GM19455 (cell line): Measurements from ENCODE around the gene ALCAM.

Source experiments
- ATAC-seq: cut with Tn5 transposase; IDR thresholded peaks from one replicate; pipeline ENCODE4 v1.9.1; 2021; ENCODE audit not compliant: unreplicated experiment

ALCAM gene

DNA sequence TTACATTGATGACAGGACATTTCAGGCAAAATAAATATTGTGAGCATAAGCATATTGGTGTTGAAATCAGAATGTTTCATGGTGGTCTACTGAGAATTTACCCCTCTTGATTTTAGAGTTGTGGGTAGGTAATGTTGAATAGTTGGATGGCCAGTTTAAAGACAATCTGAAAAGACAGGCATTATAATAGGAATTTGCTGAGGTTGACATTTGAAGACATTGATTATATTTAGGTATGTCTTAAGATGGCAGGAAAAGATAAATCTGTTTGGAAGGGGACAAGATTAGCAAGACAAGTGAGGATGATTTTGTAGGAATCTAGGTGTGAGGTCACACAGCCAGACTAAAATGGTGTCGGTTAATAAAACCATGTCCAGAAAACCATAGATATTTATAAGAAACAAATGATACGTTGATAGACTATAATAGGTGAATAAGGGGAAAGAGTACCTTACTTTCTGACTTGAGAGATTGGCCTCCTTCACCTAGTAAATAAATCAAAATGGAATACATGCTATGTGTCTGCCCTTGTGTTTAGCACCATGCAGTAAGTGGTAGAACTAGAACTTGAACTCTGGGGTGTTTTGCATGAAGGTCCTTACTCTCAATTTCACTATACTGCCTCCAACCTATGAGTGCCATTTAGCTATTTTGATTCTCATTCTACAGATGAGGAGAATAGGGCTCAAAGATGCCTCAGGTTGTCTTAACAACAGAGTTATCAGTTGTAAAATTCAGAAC, 57.9 kb downstream of the ALCAM start:
- ATAC-seq, result no peak

DNA sequence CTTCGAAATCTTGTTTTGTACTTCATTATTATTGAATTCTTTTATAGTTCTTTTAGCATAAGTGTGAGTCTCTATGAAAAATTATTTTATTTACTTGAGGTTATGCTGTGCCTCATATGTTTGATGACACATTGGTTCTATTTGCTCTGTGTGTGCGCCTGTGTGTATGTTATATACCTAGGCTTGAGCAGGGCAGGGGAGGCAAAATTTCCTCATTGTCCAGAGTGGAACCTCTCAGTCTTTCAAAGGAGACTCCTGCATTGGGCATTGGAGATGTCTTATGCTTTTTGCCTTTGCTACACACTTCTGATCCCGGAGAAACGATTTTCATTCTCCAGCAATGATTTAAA, 58.4 kb downstream of the ALCAM start:
- ATAC-seq, result no peak

DNA sequence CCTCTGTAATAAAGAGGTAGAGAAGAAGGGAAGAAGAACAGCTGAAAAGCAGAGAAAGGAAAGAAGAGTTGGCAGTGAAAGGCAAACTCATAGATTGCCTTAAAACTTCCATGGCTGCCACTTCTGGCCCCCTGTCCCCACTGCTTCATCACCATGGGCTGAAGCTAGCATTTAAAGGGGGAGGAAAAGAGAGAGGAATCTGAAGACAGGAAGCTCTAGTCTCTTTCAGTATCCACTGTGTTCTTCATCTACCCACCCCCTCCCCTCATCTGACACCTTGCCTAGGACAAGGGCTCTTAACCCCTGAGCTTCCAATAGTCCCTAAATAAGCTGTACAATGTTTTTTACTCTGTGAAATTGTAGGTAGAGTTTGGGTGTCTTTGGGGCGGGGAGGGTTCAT, 60.6 kb downstream of the ALCAM start:
- ATAC-seq, result no peak

DNA sequence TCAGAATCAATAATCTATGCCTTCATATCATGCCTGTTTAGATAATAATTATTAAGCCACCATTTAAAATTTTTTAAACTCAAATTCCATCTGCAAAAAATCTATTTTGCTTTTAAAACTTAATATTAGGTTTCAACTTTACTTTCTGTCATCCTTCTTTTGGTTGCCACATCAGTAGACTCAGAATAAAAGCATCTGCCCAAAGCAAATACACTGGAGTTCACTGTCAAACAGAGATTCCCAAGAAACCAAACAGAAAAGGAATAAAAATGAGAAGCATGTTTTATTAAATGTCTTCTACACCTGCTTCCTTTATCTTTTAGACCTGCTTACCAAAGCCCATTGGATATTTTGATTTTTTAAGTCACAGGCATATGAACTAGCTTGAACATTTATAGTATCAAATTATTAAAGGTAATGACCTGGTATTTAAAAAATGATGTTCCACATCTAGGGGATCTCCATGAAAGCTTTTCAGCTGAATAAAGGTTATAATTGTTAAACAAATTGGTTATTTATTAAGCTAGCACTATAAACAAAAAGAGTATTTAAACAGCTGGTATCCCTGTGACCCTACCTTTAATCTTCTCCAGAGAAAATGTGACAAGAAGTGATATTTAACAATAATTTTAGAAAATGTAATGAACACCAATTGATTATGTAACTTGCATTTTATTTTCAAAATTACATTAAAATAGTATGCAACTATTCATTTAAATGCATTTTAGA, 62.5 kb downstream of the ALCAM start:
- ATAC-seq, result no peak

DNA sequence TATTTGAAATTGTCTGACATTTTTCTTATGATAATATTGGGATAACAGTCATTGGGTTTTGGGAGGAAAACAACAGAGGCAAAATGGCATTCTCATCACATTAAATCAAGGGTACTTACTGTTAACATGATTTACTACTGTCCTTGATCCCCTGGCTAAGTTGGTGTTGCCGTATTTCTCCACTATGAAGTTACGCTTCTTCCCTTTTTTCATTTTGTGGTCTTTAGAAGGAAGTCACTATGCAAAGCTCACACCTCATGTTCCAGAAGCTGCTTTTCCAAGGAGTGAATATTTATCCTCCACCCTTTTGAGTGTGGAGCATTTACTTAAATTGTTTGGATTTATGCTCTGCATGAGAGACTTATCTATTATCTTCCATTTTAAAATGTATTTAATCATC, 63.7 kb downstream of the ALCAM start:
- ATAC-seq, result no peak

DNA sequence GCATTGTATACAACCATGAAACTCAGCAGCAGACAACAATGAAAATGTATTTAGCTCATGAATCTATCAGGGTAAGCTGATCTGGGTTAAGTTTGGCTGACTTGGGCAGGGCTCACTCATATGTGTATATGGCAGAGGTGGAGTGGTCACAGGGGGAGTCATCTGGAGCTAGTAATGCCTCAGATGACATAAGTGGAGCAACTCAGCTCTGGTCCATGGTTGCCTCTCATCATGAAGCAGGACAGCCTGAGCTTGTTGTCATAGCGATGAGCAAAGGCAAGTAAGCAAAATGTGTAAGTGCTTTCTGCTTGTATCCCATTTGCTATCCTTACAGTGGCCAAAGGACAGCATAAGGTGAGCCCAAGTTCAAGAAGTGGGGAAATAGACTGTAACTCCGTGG, 64.5 kb downstream of the ALCAM start:
- no peak for ATAC-seq

DNA sequence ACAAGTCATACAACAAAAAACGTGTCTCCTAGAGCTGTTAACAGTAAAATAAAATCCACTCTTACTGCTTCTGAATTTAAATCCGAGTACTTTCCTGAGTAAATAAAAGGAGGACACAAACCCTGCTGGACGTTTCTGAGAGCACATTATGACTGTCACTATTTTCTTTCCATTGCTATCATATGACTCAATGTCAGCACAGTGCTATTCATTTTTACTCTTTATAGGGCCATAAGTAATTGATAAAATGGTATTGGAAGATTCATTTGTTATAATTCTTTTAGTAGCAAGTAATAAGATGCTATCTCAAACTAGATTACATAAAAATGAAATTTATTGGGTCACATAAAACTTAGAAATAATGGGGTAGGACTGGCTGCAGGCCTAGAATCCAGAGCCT, 68.6 kb downstream of the ALCAM start:
- no peak for ATAC-seq

DNA sequence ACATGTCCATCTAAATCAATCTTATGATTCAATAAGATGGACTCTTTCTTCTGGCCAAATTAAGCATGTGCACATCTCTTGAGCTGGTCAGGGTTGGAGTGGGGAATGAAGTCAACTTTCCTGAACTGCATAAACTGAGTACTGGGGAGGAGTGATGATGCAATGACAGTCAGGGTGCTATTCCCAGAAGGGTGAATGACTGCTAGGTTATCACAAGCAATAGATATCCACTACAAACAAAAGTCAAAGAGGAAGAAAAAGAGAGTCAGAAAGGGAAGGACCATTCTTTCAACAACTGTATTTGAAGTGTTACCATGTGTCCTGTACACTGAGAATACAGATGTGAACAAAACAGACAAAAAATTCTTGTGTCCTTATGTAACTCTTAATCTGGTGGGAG, 70.0 kb downstream of the ALCAM start:
- ATAC-seq, result no peak

DNA sequence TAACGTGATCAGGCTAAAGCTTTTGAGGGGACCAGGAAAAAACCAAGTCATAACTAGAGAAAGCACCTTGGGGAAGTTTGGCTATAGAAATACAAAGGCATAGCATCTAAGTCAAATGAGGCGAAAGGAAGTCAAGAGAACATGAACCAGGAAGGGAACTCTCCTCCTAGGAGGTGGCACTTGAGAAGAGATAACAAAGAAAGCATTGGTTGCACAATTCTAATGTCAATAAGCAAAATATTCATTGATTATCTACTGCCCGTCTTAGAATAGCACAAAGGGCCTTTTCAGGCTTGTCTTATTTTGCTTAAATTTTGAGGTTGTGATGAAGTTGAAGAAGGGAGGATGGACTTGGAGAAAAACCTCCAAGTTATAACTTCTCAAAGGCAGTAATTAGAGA, 73.4 kb downstream of the ALCAM start:
- no peak for ATAC-seq

DNA sequence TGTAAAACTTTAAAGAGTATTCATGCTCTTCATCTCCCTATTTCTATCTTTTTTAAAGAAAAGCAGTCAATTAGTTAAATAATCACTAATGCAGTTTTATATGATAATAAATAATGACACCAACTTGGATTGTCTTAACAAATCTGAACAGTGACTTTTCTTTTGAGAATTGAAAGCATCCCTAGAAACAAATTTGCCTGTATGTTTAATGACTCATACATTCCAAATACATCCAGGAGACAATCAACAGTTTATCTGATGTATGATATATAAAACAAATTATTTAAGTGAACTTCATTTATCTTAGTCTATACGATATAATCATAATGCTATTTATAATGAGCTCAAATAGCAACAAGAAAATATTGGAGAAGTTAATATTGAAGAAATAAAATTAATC, 78.0 kb downstream of the ALCAM start:
- ATAC-seq, result no peak

DNA sequence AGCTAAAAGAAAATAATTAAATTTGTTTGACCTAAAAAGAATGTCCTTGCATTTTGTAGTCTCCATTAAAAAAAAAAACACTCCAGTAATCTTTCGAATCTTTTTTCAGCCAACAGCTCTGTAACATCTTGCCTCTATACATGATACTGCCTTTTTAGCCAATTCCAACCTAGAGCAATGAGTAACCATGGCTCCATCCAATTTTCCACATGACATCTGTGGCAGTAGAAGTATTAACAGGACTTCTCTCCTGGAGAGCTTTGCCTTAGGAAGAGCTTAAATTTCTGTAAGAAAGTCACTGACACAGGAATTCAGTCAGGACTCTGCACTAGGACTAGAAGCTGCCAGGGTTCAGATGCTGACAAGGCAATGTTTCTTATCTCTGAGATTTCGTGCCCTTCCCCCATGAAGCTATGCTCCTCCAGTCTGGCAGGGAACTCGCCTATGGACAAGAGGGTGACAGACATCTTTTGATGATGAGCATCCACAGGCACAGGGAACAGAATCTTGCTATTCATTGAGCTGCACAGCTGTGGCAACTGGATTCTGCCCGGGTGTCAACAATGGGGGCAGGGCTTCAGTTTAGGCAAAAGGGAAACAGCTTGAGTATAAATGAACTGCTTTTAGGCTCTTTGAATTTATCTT, 81.8 kb downstream of the ALCAM start:
- ATAC-seq, result no peak

DNA sequence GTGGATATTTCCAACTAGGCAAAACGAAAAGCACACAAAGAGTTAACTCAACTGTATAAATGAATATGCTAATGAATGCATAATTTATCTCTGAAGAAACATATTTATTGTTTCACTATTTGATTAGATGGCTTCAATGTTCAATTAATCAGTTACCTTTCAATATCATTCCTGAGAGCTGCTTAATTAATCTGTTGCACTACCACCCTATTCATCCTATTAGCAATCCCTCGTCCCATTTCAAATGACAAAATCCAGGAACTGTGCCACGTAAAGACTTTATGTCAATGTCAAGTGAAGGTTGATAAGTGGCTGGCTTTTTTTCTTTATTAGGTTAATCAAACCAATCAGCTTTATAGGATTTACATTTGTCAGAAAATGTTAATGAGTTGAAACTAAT, 82.7 kb downstream of the ALCAM start:
- ATAC-seq, result no peak

DNA sequence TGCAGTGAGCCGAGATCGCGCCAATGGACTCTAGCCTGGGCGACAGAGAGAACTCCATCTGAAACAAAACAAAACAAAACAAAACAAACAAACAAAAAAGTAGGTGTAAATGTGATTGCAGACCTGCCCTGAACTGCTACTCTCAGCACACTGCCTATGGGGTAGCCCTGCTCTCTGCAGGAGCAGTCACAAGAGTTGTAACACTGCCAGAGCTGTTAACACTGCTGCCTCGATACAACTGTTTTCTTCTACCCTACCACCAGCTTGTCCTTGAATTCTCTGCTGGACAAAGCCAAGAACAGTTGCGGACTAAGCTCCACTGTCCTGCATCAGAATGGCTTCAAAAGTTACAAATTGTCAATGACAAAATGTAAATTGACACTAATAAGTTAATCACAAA, 89.3 kb downstream of the ALCAM start:
- no peak for ATAC-seq

DNA sequence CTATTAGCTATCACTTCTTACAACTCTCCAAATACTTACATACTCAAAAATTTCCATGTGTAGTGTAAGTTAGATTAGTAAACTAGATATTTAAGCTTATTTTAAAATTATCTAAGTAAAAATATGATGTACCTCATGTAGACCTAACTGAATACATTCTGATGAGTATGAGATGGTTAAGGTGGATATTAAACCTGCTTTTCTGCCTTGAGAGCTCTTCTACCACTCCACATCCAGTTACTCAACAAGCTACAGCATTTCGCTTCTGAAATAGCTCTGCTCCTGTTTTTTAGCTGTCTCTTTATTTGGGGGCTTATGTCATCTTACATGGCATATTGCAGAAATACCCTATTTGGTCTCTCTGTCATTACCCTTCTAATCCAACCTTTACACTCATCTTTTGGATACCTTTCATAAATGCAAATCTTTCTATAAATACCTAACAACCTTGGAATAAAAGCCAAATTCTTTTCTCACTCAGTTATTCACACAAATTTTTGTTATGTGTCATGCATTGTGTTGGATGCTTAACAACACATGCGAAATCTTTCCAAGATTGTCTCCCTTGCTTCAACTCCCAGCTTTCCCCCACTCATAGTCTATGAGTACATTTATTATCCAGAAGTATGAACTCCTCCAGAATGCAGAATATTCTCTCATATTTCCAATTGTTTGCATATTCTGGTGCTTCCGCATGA, 92.0 kb downstream of the ALCAM start:
- no peak for ATAC-seq

DNA sequence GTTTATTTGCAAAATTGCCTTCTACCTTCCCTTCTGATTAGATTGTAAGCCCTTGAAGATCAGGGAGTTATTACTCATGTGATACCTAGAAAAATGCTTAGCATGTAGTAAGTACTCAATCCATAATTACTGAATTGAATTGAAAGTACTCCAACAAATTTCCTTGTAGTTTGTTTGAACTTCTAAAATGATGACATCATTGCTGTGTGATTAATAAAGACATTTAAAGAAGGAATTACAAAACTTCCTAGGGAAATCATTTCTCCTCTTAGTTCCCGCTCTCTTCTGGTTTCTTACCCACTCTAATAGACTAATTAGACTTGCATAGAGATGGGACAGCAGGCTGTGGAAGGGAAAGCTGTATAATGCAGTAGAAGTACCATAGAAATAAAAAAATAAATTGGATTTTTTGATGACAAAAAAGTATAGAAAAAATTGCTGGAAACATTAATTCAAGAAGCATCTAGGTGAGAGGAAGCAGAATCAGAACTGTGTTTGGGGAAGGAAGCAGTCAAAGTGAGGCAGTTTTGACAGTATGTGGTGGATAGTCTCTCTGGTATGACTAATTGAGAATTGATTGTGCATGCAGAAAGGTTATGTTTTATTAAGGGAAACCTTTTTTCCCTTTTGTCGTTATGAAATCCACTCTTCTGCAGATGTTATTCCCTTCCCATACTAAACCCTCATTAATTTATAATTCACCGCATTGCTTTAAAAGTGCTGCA, 93.0 kb downstream of the ALCAM start:
- ATAC-seq, result no peak

DNA sequence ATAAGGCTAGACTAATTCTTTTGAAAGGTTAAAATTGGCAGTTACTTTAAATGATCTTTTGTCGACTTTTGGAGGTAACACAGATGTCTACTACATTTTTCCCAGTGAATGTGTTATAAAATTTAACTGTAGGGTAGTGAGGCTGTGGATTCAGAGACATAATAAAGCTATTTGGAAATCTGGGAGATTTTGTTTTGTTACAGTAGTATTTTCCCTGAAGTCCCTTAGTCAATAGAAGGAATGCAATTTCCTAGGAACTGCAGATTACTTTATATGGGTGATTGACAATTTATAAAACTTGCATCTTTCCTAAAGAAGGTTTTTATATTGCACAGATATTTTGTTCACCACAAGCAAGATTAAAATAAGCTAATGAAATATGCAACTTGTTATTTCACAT, 96.9 kb downstream of the ALCAM start:
- ATAC-seq, result no peak

DNA sequence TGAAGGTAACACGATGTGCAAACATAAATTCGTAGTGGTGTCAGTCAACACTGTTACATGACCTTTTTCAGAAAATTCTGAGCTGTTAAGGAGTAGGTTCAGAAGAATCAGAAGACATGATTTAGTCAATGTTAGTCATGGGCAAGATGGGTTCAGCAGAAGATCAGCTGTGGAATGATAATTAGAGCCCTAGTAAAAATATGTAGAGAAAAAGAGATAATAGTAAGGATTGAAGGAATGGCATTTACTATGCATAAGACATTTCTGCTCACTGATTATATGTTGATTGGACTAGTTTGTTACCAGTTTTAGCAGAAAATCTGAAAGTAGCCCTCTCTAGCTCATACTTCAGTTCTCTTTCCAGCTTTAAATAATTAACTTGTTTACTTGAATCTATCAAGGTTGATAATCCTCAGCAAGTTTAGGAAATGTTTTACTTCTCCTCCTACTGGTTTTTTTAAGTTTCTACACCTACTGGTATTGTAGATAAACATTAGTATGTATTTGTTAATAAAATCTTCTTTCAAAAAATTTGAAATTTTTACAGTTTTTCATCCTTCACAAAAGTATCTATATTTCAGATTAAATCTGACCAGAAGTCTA, 98.6 kb downstream of the ALCAM start:
- ATAC-seq, result no peak

DNA sequence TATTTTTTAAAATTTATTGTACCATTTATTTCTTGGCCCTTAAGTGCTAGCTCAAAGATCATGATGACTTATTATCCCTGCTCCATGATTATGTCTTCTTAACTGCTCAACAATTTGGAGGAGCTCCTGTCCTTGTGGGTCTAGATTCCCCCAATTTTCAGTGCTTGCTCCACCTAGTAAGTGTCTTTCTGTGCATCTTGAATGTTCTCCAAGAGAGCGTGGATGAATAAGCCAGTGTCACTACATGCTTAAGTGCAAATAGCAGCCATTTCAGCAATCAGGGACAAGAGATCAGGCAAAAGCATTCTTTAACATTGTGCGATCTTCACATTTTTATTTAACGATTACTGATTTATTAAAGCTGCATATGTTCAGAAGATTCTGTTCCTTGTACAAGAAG, 99.4 kb downstream of the ALCAM start:
- ATAC-seq, result no peak

DNA sequence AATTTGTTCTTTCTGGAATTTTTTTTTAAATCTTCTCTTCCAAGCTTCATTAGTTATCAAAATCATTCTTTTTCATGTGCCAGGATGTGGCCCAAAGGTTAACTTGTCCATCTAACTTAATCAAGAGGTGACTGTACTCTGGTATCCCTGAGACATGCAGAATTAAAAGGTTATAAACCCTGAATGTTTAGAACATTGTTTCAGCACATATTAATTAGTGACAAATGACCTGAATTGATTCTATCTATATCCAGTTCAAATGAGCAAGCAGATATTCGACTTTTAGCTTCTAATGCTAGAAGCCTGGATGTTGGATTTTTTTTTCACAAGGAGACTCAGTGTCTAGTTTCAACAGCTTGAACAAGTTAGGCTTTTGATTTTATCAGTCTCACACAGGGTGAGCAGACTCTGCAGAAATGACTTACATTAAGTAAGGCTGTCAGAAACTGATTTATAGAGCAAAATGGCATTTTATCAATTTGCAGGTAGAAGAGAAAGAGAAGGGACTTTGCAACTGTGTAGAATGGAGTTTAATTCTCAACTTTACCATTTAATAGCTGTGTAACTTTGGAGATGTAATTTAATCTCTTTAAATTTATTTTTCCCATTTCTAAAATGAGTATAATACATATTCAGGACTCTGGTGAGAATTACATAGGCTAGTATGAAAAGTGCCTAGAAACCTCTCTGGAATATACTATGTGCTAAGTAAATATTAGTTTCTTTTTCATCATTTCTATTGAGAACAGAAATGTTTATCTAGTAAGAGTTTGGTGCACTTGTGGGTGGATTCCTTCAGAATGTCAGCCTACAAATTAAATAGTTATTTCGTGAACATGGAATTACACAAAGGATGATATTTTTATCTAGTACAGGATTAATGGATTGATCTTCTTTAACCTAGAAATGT, 100.0 kb downstream of the ALCAM start:
- no peak for ATAC-seq

DNA sequence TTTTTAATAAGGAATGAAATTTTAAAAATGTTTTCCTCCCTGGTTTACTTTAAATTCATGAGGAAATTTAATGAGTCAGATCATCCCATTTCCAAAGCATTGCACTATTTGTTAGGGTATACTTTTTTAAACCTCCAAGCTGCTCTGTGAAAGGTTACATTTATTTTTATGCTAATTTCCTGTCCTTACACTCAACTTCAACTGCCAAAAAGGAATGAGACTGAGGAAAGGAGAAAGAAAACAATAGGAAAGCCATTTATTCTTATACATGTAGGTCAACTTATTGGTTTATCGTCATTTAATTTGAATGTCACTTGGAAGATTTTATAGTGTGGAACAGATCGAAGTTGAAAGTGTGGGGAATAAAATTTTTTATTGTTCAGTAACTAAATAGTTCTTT, 104.1 kb downstream of the ALCAM start:
- no peak for ATAC-seq
